NCI-H1417 treated with DMSO at 0.1 percent for 48 hours (cell line): ENCODE data around the gene BAG1.

Experiments
- DNase-seq: peaks from one replicate; lab custom pipeline; 2025; lab: John Stamatoyannopoulos, UW

The BAG1 gene

GRCh38 chr9:33264473-33265177, at the start of gene BAG1, which contains the start of gene CHMP5:
BAG1 (minus strand) TSS chr9:33264708.
CHMP5 (plus strand) TSS chr9:33265049; CDS start chr9:33265079, 30 bp downstream.
- DNase-seq: peak; percentile 83

DNA sequence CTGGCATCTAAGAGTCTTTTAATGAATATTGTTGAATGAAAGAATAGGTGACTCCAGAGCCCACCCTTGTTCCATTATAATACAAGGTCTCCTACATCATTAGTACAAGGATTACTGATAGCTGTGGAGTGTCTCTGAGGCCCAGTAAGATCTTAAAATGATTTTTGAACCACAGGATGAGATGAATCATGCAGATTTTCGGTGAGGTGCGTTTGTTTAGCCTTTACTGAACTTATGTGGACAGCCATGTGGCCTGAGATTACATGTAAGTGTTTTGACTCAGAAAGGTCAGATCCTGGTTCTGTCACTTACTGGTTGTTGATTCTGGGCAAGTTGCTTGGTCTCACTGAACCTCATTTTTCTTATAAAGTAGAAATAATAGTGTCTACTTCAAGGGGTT, 47.4 kb upstream of the BAG1 start:
- no peak for DNase-seq

DNA sequence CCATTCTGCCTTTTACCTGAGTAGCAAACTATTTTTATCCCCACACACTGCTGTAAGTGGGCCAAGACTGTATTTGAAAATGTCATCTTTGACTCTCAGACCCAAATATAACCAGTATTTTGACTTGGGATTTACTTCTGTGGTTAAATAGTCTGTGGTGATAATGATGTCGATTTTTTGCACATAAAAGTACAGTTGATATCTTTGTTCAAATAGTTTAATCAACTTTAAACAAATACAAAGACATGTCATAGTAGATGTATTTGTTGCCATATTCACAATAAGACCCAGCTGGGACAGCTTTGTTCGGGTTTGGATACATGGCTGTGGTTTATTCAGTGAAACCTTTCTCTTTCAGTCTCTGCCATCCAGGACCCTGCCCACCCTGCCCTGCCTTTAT, 46.2 kb upstream of the BAG1 start:
- no peak for DNase-seq

DNA sequence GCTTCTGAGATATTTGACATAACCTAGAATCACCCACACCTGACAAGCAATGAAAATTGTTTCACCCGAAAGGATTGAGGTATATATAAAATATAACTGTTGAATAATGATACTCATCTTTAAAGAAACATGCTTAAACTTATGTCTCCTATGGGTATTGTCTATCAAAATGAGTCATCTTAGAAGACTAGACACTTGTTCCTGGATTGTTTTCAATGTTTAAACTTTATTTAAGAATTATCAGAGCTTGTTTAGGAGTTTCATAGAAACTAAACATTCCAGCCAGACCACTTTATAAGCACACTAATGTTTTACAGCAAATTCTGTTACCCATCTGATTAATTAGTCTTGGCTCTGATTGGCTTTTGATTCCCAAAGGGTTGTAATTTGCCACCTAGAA, 45.4 kb upstream of the BAG1 start:
- no peak for DNase-seq

GRCh38 chr9:33307067-33307466, 42.6 kb upstream of the BAG1 start:
- no peak for DNase-seq

DNA sequence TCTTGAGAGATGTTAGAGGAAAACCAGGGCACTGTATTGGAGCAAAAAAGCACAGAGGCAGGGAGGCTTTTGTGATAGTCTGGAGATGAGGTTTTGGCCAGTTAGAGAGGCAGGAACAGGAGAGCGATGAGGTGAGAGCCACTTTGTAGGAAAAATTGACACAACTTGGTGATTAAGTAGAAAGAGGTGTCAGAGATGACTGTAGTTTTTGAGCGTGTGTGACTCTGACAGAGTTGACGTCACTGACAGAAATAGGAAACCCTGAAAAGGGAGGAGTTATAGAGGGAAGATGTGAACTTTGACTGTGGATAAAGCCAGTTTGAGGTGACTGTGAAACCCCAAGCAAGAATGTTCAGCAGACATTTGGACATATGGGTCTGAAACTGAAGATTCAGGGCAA, 41.5 kb upstream of the BAG1 start:
- DNase-seq: no peak

DNA sequence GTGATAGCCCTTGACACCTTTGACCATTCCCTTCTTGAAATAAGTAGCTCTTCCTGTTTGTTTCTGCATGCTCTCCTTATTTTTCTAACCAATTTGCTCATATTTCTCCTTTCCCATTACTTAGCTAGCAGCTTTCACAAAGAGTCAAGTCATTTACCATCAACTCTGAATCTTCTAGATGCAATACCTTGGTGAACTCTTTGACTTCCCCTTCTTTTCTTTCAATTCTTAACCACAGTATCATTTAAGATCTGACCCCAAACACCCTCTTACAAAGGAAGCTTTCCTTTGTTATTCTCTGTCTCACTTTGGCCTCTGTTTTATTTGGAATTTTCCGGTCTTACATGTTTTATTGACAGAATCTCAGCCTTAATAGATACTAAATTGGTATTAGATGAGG, 39.9 kb upstream of the BAG1 start:
- DNase-seq: no peak

DNA sequence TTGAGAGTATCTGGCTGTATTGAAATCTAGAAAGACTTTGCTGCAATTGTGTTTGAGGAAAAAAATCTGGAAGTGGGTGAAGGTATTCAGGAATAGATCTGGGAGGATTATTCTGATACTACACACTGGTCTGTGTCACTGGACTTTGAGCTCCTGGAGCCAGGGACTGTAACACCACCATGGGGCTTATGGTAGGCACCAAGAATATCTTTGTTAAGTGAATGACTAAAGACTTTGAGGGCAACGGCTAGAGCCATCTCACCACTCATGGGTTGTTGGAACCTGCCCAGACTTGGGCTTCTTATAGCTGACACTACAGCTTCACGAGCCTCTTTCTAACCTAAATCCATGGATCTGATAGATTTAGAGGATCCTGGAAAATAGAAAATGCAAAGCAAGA, 36.0 kb upstream of the BAG1 start:
- no peak for DNase-seq

DNA sequence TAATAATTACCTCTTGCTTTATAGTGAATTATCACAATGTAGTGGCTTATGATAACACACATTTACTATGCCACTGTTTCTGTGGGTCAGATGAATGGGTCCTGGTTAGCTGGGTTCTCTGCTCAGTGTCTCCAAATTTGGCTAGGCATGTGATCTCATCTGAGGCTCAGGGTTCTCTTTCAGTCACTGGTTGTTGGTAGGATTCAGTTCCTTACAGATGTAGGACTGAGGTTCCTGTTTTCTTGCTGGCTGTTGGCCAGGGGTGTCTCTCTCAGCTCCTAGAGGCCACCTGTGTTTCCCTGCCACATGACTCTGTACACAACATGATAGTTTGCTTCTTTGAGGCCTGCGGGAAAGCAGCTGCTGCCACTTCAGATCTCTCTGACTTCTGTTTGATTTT, 32.9 kb upstream of the BAG1 start:
- DNase-seq: no peak

GRCh38 chr9:33295571-33295970, 31.1 kb upstream of the BAG1 start:
- no peak for DNase-seq

GRCh38 chr9:33294670-33295432, 30.3 kb upstream of the BAG1 start:
- no peak for DNase-seq

GRCh38 chr9:33293782-33294181, 29.3 kb upstream of the BAG1 start:
- DNase-seq: no peak

GRCh38 chr9:33291901-33292300, 27.4 kb upstream of the BAG1 start:
- no peak for DNase-seq

GRCh38 chr9:33291031-33291397, 26.5 kb upstream of the BAG1 start:
- no peak for DNase-seq

GRCh38 chr9:33290247-33291030, 25.9 kb upstream of the BAG1 start, which contains the start of gene NFX1:
NFX1 (plus strand) TSS chr9:33290516; CDS start chr9:33290573, 57 bp downstream.
- DNase-seq: peak; percentile 47

GRCh38 chr9:33289936-33290246, 25.4 kb upstream of the BAG1 start:
- DNase-seq: no peak

GRCh38 chr9:33289496-33289895, 25.0 kb upstream of the BAG1 start:
- DNase-seq: no peak

- no peak for DNase-seq
These were observed 24.4 kb upstream of the BAG1 start for GRCh38 chr9:33288828-33289483.

- DNase-seq: no peak
These were observed 23.7 kb upstream of the BAG1 start for GRCh38 chr9:33288235-33288634.

DNA sequence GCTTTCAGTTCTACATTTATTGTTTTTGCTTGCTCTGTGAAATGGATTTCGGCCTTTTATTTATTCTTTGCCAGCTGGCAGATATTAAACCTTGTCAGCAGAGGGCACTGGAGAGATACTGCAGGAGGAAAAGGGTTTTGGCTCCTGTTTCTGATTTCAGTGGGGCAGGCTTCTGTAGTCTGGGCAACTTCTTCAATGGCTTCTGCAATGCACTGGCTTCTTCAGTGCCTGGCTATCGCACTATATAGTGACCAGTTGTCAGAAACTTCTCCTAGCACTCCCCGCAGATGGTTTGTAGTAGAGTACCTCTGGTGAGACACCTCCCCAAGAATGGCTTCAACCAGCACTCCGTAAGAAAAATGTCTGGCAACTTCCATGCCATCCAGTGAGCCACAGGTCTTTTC, 22.6 kb upstream of the BAG1 start:
- no peak for DNase-seq

DNA sequence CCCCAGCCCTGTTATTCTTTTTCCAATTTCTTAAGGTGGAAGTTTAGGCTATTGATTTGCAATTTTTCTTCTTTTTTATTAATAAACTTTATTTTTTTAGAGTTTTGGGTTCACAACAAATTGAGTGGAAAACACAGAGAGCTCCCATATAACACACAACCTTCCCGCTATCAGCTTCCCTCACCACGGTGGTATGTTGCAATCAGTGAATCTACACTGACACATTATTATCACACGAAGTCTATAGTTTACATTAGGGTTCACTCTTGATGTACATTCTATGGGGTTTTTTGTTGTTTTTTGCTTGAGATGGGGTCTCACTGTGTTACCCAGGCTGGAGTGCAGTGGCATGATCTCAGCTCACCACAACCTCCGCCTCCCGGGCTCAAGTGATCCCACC, 21.0 kb upstream of the BAG1 start:
- DNase-seq: no peak

DNA sequence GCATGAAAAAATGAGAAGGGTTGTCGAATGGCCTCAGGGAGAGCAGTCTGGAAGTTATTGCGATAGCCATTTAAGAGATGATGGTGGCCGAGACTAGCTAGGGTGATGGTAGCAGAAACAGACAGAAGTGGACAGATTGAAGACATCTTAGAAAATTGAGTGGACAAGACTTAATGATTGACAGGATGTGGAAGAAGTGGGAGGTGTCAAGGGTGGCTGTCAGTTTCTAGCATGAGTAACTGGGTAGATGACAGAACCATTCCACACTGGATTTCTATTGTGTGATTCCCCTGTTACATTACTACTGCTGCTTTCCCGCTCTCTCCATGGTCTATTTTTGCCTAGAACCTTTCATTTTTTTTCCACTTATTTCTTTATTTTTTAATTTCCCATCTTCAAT, 13.0 kb upstream of the BAG1 start:
- DNase-seq: no peak

DNA sequence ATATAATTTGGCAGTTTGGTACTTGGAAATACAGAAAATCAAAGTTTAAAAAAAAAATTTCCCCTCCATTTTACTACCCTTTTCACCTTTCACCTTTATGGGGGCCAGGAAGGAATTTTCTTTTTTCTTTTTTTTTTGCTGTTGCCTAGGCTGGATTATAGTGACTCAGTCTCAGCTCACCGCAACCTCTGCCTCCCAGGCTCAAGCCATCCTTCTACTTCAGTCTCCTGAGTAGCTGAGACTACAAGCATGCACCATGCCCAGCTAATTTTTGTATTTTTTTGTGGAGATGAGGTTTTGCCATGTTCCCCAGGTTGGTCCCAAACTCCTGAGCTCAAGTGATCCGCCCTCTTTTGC, 9.4 kb upstream of the BAG1 start:
- DNase-seq: no peak
